Daoy (cell line): ENCODE measurements around the gene DDX49. TPM values are rescaled to one million over a fixed set of nuclear protein-coding genes. Genes with fewer than 3 reads are reported as not detected.
A peak's percentile ranks its signal among the peaks of the same experiment; 100 is the strongest.

Experiments used
- DNase-seq: peaks from one replicate; pipeline ENCODE4 v3.0.0-alpha.2; 2015; ENCODE audit warnings: low read depth
- total RNA-seq: library from RNA; depleted of rRNA; stranded (reverse); fragments of >200 nt; shearing (Covaris generic); gene quantifications from 2 replicates; pipeline ENCODE4 v1.2.3, GENCODE V29; 2014; rRNA removed

Gene DDX49
- total RNA-seq, 1 experiment from 2014 or later, result 126 TPM

- DNase-seq, result no peak
These were observed 50.6 kb downstream of the DDX49 start for GRCh38 chr19:18969931-18970659.

- DNase-seq, result peak; percentile 54
These were observed 52.8 kb downstream of the DDX49 start for GRCh38 chr19:18972301-18972811.

GRCh38 chr19:18972851-18973250 lies 53.3 kb downstream of the DDX49 start:
- DNase-seq, result no peak

- DNase-seq, result peak; percentile 52
These were observed 55.5 kb downstream of the DDX49 start for GRCh38 chr19:18975011-18975410.

- no peak for DNase-seq
These were observed 56.4 kb downstream of the DDX49 start for GRCh38 chr19:18975869-18976268.

Other genes with a start within 250 kb of the DDX49 start
- gene CRTC1, start 236.0 kb upstream of the DDX49 start, total RNA-seq, result 0.40 and 1.4 TPM in 2 replicates
- not detected in 2 replicates for gene COMP, start 128.4 kb upstream of the DDX49 start, total RNA-seq
- 100 and 121 TPM in 2 replicates for gene UPF1, start 87.8 kb upstream of the DDX49 start, total RNA-seq
- gene CERS1, start 23.6 kb upstream of the DDX49 start, total RNA-seq, result 0.45 TPM in 1 of 2 replicates, not detected in the other
- gene COPE, start 328 bp upstream of the DDX49 start, total RNA-seq, result 470 and 520 TPM in 2 replicates
- gene HOMER3, start 21.5 kb downstream of the DDX49 start, total RNA-seq, result 30.8 and 32.9 TPM in 2 replicates
- 31.9 and 33.5 TPM in 2 replicates for gene SUGP2, start 113.8 kb downstream of the DDX49 start, total RNA-seq
- 82.6 and 91.8 TPM in 2 replicates for gene ARMC6, start 113.9 kb downstream of the DDX49 start, total RNA-seq
- 1.3 and 6.2 TPM in 2 replicates for gene SLC25A42, start 144.3 kb downstream of the DDX49 start, total RNA-seq
- gene TMEM161A, start 218.8 kb downstream of the DDX49 start, total RNA-seq, result 26.7 and 35.8 TPM in 2 replicates